NCI-H345 treated with DMSO at 0.1 percent for 48 hours (cell line): ENCODE data around the gene OSBP2.

ENCODE experiments used
- DNase-seq: peaks from one replicate; lab custom pipeline; 2025; ENCODE audit not compliant: unreplicated experiment; lab: John Stamatoyannopoulos, UW

Gene OSBP2

DNA sequence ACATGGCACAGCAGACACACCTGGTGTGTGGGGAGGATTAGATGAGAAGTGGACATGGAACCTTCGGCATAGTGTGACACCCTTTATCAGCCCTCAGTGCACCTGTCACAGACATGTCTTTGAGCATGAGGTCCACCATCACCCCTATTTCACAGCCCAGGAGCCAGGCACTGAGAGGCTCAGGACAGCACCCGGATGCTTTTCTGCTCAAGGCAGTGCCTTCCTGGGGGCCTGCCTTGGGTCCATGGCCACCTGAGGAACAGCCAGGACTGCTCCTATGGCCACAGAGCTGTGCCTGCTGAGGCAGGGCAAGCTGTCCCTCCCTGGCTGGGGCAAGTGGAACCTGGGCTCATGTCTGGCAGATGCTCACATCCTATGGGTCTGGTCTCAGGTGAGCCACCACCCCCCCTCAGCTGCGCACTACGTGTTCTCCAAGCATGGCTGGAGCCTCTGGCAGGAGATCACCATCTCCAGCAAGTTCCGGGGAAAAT, 198.1 kb downstream of the OSBP2 start:
- DNase-seq: no peak

DNA sequence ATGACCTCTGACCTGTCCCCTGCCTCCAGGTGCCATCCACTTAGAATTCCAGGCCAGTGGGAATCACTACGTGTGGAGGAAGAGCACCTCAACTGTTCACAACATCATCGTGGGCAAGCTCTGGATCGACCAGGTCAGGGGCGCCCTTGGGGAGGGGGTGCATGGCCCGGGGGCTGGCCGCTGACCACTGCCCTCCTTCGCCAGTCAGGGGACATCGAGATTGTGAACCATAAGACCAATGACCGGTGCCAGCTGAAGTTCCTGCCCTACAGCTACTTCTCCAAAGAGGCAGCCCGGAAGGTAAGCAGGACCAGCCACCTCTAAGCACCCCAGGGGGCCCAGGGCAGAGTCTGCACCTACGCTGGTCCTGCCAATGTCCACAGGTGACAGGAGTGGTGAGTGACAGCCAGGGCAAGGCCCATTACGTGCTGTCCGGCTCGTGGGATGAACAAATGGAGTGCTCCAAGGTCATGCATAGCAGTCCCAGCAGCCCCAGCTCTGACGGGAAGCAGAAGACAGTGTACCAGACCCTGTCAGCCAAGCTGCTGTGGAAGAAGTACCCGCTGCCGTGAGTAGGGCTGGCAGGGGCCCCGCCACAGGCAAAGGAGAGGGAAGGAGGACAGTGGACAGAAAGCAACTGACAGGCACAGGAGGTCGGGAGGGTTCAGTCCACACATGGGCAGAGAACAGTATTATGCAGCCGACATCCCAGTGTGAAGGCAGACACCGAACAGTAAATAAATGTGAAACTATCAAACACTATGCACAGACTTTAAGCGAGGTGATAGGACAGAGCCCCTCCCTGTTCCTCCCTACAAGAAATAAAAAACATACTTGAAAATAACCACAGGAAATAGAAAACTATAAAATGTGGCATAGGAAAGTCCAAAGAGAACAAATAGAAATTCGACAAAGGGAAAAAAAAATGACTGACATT, 199.0 kb downstream of the OSBP2 start:
- no peak for DNase-seq

DNA sequence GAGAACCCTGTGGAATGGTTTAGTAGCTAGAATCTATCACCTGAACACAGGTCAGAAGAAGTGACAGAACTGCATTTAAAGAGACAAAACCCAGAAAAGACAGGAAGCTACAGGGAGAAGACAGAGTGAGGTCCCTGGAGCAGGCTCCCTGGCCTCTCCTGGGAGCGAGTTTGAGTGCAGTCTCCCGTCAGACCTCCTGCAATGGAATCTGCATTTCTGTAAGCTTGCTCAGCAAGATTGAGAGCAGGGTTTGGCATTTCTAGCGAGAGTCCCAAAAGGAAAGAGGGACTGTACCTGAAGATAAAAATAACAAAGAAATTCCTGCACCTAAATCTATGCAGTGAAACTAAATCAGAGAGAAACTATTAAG, 199.7 kb downstream of the OSBP2 start:
- no peak for DNase-seq

DNA sequence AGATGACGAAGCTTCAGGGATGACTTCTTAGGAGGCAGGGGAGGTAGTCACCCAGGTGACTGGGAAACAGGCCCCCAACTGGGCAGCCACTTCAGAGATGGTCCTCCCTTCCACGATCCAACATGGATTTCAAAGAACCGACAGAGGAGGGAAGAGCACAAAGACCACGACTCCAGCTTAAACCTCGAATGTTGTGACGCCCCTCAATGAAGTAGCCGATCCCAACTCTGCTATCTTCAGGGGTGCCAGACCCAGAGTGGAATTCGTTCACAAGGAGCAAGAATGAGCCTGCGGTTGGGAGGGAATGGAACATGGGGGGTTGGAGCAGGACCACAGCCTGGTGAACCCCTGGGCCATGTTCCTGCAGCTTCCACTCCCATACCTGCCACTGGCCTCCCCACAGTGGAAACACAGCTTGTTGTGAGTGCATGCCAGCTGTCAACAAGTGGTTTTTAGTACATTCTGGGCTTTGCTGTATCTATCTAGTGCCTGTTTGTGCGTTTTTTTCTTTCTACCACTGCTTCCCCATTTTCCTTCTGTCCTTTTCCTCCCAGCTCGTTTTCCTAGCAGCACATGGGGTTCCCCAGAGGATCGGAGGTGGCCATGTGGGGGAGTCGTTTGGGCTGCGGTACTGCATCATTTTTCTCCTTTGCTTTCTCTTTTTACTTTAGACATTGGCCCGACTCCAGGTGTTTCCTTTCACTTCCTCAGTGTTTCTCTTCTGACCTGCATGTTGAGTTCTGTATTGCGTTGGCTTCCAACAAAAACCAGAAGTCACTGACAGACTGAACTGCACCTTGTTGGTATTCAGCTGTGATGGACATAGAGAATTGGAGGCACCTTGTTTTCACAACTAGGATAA, 208.1 kb downstream of the OSBP2 start:
- no peak for DNase-seq

DNA sequence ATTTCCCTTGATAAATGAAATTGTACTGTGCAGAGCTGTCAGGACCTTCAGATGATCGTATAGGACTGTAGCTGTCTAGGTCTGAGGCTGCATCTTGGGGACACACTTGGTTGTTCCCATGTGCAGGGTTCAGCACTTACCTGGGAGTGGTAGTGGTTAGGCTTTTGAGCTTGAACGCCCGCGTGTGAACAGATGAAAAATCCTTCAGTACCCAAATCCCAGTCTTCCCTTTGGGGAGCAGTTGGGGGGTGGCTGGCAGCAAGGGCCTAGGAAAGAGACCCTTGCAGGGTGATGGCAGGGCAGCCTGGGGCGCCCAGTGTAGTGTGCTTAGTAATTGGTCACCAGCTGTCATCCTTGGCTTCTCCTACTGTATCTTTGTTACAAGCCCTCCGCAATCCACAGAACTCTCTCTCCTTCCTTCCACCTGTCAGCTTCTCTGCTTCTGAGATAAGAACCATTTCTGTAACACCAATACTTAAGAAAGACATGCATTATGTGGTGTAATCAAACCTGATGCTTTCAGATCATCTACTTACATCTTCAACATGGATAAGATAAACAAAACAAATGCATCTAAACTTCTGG, 209.3 kb downstream of the OSBP2 start:
- no peak for DNase-seq

DNA sequence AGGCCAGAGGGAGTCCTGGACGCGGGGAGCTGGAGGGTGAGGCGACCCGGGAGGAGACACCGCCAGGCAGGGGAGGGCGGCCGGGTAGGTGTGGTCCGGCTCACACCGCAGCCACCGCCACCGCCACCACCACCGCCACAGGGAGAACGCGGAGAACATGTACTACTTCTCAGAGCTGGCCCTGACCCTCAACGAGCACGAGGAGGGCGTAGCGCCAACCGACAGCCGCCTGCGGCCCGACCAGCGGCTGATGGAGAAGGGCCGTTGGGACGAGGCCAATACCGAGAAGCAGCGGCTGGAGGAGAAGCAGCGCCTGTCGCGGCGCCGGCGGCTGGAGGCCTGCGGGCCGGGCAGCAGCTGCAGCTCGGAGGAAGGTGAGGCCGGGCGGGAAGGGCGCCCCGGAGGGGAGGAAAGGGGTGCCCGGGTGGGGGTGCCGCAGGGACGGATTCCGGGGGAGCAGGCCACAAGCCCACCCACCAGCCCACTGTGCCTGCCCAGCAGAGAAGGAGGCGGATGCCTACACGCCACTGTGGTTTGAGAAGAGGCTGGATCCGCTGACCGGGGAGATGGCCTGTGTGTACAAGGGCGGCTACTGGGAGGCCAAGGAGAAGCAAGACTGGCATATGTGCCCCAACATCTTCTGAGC, 211.1 kb downstream of the OSBP2 start:
- no peak for DNase-seq

DNA sequence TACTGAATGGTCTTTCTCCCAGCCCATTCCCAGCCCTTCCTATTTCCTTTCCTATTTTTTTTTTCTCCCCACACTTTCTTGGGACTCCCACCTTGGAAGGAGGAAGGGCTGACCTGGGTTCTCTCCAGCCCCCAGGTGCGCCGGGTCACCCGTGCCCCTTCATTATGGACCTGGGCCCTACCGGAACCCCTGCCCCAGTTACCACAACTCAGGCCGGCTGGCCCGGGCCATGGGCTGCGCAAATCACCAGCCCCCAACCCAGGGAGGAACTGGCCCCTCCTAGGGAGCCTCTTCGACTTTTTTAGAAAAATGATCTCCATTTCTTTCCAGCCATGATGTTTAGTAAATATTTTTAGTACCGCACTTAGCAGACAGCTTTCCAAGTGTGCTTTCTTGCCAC, 211.7 kb downstream of the OSBP2 start:
- DNase-seq: no peak

DNA sequence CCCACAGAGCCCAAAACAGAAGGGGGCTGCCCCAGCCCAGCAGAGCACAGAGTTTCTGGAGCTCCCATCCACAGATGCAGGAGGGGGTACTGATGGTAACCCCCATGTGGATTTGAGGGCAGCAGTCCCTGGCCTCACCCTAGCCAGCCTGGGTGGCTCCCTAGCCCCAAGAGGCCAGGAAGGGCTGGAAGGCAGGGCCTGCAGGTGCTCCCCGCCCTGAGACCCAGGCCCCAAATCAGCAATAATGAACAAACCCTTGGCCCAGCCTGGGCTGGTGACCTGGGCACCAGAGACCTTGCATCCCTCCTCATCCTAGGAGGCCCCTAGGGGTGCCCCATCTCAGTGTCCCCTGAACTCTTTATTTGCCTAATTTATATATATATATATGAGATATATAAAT, 212.3 kb downstream of the OSBP2 start:
- DNase-seq: no peak

DNA sequence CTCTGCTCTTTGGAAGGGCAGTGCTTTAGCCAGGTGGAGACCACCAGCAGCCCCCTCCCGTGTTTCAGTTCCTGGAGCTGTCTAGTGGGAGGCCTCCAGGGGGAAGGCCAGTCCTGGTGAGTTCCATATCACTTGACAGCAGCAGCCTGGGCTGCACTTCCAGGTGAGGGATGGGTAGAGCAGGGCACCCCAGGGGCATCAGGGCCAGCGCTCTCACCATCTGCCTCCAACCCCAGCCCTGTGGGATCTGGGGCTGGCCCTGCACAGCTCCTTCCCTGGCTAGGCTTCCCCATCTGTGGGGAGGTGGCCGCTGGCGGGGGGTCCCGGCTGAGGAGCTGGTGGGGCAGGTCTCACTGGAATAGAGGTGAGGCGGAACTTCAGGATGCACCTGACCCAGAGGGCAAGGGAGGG, 213.4 kb downstream of the OSBP2 start:
- DNase-seq: no peak

DNA sequence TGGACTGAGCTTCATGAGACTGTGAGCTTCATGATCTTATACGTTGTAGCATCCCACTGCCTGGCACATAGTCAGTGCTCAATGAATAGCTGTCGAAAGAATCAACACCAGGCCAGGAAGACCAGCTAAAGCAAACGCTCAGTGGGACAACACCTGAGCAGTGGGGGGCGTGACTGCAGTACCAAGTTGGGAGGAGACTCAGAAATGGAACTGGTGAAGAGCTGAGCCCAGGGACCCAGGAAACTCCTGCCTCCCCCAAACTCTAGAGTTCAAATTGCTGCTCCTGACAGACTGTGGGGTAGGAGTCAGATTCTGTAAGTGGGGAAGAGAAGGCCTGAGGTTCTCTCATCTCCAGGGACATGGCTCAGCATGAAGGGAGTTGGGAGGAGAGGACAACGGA, 214.6 kb downstream of the OSBP2 start:
- no peak for DNase-seq

DNA sequence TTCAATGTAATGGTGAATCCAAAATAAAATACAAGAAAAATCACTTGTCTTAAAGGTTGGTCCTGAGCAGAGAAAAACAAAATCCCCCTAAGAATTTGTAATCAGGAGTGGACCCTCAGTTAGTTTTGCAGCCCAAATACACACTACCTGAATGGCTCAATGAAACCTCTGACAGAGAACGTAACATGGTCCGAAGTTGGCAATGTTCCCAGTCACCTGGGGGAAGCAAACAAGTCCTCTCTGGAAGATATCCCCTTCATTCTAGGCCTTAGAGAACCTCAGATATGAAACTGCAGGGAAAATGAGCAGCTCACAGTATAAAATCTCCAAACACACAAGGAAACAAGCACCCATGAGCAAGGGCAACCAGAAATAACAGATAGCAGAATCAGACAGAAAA, 215.7 kb downstream of the OSBP2 start:
- no peak for DNase-seq

DNA sequence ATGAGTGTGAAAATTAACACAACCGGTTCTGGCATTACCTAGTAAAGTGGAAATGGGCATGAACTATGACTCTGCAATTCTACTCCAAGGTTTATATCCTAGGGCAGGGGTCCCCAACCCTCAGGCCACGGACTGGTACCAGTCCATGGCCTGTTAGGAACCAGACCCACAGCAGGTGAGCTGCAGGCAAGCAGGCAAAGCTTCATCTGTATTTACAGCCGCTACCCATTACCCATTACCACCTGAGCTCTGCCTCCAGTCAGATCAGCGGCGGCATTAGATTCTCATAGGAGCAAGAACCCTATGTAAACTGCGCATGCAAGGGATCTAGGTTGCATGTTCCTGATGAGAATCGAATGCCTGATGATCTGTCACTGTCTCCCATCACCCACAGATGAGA, 224.1 kb downstream of the OSBP2 start:
- no peak for DNase-seq

DNA sequence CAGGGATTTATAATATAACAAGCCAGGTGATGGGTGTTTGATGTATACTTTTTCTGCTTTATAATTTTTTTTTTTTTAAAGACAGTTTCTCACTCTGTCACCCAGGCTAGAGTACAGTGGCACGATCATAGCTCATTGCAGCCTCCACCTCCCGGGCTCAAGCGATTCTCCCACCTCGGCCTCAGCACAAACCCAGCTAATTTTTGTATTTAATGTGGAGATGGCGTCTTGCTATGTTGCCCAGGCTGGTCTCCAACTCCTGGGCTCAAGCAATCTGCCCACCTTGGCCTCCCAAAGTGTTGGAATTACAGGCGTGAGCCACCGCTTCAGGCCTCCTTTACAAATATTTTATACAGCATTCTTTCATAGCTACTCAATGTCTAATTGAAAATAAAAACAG, 225.3 kb downstream of the OSBP2 start:
- no peak for DNase-seq

DNA sequence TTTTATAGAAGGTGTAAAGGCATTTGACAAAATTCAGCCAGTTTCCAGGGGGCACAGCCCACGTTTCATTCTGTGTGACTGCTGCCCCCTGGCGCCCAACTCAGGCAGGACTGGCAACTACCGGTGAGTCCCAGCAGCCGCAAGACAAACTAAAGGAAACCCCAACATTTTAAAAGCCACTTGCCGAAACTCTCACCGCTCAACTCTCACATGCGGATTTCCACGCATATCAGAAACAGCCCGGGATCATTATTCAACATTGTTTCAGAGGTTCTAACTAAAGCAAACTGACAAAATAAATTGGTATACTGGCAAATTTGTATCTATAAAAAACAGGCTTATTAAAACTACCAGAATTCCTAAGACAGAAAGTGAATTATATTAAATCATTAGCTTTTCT, 225.7 kb downstream of the OSBP2 start:
- DNase-seq: no peak

DNA sequence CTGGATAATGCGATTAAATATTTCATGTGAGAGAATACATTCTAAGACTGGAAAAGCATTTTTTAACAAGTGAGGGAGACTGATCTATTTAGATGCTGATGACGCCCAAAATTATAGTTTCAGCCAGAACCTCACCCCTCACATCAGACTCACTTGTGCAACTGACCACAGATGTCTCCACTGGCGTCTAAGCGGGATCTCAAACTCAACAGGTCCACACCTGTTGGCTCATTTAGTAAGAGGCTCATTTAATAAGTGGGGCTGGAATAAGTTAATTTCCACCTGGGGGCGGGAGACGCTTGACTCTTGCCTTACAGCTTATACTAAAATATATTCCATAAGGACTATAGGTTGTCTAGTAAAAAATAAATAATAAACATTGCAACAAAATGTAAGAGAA, 226.4 kb downstream of the OSBP2 start:
- no peak for DNase-seq

DNA sequence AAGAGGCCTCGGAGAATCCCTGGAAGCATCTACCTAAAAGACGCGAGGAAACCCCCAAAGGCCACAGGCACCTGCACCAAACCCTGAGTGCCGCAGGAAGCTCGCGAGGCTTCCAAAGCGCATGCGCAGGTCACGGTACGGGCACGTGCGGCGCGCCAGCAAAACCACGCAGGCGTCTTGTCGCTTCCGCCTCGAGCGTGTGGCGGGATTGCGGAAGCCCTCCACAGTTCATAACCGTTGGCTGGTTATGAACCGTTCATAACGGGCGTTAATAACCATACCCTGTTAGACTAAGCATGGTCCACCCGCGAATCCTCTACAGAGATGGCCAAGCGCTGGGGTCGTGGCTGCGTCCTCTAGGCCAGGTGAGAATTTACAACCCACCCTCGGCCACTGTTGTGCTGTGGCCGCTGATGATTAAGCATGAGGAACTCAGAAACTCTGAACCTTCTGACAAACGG, 227.5 kb downstream of the OSBP2 start:
- DNase-seq: no peak

DNA sequence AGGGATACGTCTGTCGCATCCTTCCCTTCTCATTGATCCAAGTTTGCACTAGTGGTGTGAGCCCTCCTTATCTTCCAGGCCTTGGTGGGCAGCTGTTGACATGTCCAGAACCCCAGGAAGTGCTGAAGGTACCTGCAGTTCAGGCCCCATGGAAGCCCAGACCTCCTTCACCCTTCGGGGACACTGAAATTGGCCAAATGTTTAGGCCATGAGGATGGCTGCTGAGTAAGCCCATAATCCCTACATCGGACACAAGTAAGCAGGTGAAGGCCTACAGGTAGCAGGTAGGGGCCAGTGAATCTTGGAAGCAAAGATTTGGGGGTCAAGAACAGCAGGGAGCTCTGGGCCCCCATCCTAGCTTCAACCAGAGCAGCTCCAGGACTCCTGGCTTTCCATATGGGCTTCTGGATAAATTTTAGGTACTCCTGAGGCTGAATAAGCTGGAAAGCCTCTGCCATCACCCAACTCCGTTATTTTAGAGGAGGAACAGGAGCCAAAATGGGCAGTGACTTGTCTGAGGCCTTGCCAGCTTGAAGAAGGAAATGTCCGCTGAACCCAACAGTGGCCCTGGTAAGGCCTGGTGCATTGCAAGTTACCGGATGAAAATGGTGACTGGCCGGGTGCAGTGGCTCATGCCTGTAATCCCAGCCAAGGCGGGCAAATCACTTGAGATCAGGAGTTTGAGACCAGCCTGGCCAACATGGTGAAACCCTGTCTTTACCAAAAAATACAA, 228.7 kb downstream of the OSBP2 start:
- no peak for DNase-seq

DNA sequence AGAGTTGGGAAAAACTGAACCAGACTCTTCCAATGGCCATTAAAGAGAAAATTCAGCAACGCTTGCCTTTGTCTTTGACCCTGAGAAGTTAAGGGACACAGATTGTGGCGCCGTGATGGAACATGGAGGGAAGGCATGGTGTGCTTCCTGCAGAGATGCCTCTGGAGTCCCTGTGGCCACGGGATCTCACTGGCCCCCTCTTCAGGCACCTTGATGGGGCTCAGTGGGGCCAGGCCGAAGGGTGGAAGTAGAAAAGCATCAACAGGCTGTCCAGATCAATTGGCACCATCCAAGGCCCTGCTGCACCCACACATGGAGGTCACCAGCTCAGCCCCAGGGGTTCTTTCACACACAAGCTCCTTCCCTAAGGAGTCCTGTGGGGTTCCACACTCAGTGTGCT, 231.0 kb downstream of the OSBP2 start:
- DNase-seq: no peak

DNA sequence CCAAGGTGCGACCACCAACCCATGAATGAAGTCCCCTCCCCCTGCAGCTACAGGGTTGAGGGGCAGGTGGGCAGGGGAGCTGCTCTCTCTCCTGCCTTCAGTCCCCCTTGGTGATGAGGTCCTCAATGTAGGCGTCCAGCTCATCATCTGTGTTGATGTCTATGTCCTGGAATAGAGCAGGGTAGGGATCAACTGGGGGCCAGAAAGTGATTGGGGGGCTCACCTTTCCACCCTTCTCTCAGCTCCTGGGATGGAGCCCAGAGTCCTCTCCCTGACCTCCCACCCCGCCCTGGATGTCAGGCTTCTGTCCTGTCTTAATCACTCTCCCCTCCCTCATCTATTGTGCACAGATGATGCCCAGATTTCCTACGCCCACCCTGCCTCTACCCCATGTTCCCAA, 232.0 kb downstream of the OSBP2 start:
- DNase-seq: no peak

DNA sequence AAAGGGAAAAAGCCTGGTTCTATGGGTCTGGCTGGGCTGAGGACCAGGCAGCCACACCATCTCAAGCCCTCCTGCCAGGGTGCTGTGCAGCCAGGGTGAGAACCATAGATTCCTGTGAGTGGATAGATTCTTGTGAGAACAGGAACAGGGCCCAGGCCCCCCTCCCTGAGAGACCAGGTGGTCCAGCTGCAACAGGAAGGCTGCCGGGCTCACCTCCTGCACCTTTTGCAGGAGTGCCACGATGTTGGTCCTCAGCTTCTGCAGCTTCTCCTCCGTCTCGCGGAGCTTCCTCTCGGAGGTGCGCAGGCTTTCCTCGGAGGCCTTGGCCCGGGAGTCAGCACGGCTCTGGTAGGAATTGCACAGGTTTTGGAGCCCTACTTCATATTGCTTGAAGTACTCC, 233.1 kb downstream of the OSBP2 start:
- DNase-seq: no peak
